Cardiac muscle cell (in vitro differentiated cells and primary cell): ENCODE data around the gene ERBB4. TPM values are rescaled to one million over a fixed set of nuclear protein-coding genes. Genes with fewer than 3 reads are reported as not detected.

Experiments
- DNase-seq, 2 donors: peaks; one replicate each; pipeline versions ENCODE4 v3.0.0 to v3.0.0-alpha.2; 2010 to 2017; ENCODE audit warnings: low read depth in 1 of 2, low spot score in 1 of 2
- H3K27ac ChIP-seq: fragments of 200-600 bp; sonication (generic); 2 replicates; pipeline ENCODE4 v1.5.1; 2016
- H3K27me3 ChIP-seq: fragments of 200-600 bp; sonication (generic); 2 replicates; pipeline ENCODE4 v1.6.0; 2016; ENCODE audit warnings: control low read depth
- H3K36me3 ChIP-seq: fragments of 200-600 bp; sonication (generic); 2 replicates; pipeline ENCODE4 v1.5.1; 2016; ENCODE audit warnings: control low read depth
- H3K4me1 ChIP-seq: fragments of 200-600 bp; sonication (generic); 2 replicates; pipeline ENCODE4 v1.8.1; 2017; ENCODE audit warnings: low read depth, mild to moderate bottlenecking, mixed run types
- H3K4me3 ChIP-seq: fragments of 200-600 bp; sonication (generic); 2 replicates; pipeline ENCODE4 v1.5.1; 2016; ENCODE audit warnings: mild to moderate bottlenecking
- H3K9me3 ChIP-seq: fragments of 200-600 bp; sonication (generic); 2 replicates; pipeline ENCODE4 v1.5.1; 2017; ENCODE audit warnings: low read depth, mild to moderate bottlenecking, control low read depth
- CTCF ChIP-seq: IDR thresholded peaks from 2 replicates; pipeline ENCODE4 v1.5.1; 2012; ENCODE audit warnings: low read depth, mild to moderate bottlenecking, low read length
- polyA plus RNA-seq: library from polyadenylated mRNA; unstranded; fragments of >200 nt; fragmentation: Nextera tagmentation; extraction: Ambion mirVana; gene quantifications from 2 replicates; pipeline ENCODE4 v1.2.1, GENCODE V29; 2016
- total RNA-seq: library from RNA; depleted of rRNA; stranded (reverse); fragments of >200 nt; gene quantifications from 2 replicates; pipeline ENCODE4 v1.2.3, GENCODE V29; 2016

ERBB4 gene
- total and polyA plus RNA-seq, 2 experiments from 2014 or later, result 38.1 to 42.1 TPM

GRCh38 chr2:211498551-211499205, 1039.9 kb downstream of the ERBB4 start:
- no peak for TF ChIP-seq CTCF

GRCh38 chr2:211495339-211495738, 1043.3 kb downstream of the ERBB4 start:
- TF ChIP-seq CTCF, result no peak
- H3K4me1 ChIP-seq, result no peaks in the 10 kb centered on the region
- no peaks in the 10 kb centered on the region for H3K36me3 ChIP-seq
- H3K9me3 ChIP-seq, result no peaks in the 10 kb centered on the region
- H3K27ac ChIP-seq, result no peak overlapping the region
- H3K4me3 ChIP-seq, result no peak overlapping the region
- no peaks in the 10 kb centered on the region for H3K27me3 ChIP-seq
- no peak for DNase-seq

More at GRCh38 chr2:211498551-211499205, 1039.9 kb downstream of the ERBB4 start:
- Histone ChIP-seq H3K27me3 (no peaks in the 10 kb centered on the region), H3K27ac (no peak overlapping the region), H3K4me3 (no peak overlapping the region), H3K36me3 (no peaks in the 10 kb centered on the region), H3K9me3 (no peaks in the 10 kb centered on the region), H3K4me1 (no peaks in the 10 kb centered on the region)
- DNase-seq, result no peak

- Histone ChIP-seq H3K36me3 (no peaks in the 10 kb centered on the region), H3K9me3 (no peaks in the 10 kb centered on the region), H3K4me1 (no peaks in the 10 kb centered on the region), H3K27ac (no peak overlapping the region), H3K4me3 (no peak overlapping the region), H3K27me3 (no peaks in the 10 kb centered on the region)
- TF ChIP-seq CTCF, result no peak
- DNase-seq, result no peak
Measured at GRCh38 chr2:211494536-211494935, 1044.1 kb downstream of the ERBB4 start.

- Histone ChIP-seq H3K9me3 (no peaks in the 10 kb centered on the region), H3K27ac (no peak overlapping the region), H3K36me3 (no peaks in the 10 kb centered on the region), H3K4me1 (no peaks in the 10 kb centered on the region), H3K27me3 (no peaks in the 10 kb centered on the region), H3K4me3 (no peak overlapping the region)
- no peak for DNase-seq
- TF ChIP-seq CTCF, result no peak
Measured at GRCh38 chr2:211494085-211494484, 1044.5 kb downstream of the ERBB4 start.

GRCh38 chr2:211487733-211488132, 1050.9 kb downstream of the ERBB4 start:
- TF ChIP-seq CTCF, result no peak
- H3K4me3 ChIP-seq, result no peak overlapping the region
- no peaks in the 10 kb centered on the region for H3K4me1 ChIP-seq
- H3K36me3 ChIP-seq, result no peaks in the 10 kb centered on the region
- H3K27ac ChIP-seq, result no peak overlapping the region
- H3K27me3 ChIP-seq, result no peaks in the 10 kb centered on the region
- no peak for DNase-seq
- H3K9me3 ChIP-seq, result no peaks in the 10 kb centered on the region
